Stimulated activated CD8-positive, alpha-beta memory T cell treated with anti-CD3 and anti-CD28 coated beads, Interleukin-4, amount 100 ng/mL, for 1 hour (primary cell): ENCODE data around the gene VWA7.
"Not testable (repeated sequence)": the region's sequence is repeated elsewhere in the genome, so short reads cannot be mapped to it uniquely, and the experiment has no call there.

Experiments used
- DNase-seq, 2 donors: peaks; one replicate each; pipeline ENCODE4 v3.0.0-alpha.2; 2020; ENCODE audit warnings: low read depth in 2 of 2, low spot score in 1 of 2

VWA7 gene

DNA sequence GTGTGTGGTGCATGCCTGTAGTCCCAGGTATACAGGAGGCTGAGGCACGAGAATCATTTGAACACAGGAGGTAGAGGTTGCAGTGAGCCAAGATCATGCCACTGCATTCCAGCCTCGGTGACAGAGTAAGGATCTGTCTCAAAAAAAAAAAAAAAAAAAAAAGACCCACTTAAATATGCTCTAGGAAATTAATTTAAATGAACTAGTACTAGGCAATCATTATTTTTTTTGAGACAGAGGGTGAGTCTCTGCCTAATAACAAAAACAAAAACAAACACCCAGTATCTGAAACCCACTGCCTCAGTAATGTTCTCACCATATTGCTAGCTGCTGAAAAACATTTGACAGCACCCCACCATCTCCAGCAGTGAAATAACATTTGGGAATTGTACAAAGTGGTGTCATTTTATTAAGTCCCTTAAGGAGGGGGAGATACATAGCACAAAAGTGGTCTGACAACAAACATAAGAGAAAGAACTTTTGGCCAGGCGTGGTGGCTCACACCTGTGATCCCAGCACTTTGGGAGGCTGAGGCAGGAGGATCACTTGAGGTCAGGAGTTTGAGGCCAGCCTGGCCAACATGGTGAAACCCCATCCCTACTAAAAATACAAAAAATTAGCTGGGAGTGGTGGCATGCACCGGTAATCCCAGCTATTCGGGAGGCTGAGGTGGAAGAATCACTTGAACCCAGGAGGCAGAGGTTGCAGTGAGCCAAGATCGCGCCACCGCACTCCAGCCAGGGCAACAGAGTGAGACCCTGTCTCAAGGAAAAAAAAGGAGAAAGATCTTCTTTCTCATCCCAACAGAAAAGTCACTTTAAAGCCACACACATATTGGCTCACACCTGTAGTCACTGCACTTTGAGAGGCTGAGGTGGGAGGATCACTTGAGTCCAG is 24.2 kb upstream of the VWA7 start:
- not testable (repeated sequence) for DNase-seq

DNA sequence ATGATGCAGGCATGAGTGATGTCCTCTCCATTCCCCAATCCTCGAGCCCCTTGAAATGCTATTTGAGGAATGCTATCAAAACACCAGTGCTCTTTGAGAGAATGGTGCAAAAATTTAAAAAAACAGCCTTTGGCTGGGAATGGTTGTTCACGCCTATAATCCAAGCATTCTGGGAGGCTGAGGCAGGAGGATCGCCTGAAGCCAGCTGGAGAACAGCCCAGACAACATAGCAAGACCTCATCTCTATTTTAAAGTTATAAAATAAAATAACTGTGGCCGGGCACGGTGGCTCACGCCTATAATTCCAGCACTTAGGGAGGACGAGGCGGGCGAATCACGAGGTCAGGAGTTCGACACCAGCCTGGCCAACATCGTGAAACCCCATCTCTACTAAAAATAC is 22.7 kb upstream of the VWA7 start:
- no peak for DNase-seq

DNA sequence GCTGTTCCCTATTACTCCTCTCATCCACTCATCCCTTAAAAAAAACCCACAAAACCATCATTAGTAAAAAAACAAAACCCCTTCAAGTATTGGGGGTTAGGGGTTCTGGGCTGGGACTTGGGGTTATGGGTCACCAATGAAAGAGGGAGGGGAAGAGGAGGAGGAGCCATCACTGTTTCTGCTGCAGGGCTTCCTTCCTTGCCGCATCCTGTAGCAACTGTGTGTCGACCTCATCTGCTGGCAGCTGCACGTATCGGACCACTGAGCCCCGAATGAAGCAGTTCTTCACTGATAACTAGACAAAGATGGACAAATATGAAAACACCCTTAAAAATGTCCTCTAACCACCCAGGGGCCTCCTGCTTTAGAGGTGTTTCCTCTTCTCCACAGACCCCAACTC is 20.5 kb upstream of the VWA7 start:
- no peak for DNase-seq

DNA sequence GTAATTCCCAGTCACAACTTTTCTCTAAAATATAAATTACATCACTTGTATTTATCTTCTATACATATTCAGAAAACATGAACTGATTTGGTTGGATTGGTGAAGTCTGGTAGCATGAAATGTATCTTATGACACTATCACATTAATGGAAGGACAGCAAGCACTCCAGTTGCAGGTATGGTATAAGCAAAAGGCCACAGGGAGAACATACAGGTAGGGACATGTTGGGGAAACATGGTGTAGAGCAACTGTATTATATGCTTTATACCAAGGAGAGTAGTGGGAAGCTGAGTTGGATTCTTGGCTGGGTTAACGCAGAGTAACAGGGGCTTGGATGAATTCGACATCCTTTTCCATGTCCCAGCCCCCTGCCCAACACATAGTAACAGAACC is 19.9 kb upstream of the VWA7 start:
- DNase-seq = no peak

DNA sequence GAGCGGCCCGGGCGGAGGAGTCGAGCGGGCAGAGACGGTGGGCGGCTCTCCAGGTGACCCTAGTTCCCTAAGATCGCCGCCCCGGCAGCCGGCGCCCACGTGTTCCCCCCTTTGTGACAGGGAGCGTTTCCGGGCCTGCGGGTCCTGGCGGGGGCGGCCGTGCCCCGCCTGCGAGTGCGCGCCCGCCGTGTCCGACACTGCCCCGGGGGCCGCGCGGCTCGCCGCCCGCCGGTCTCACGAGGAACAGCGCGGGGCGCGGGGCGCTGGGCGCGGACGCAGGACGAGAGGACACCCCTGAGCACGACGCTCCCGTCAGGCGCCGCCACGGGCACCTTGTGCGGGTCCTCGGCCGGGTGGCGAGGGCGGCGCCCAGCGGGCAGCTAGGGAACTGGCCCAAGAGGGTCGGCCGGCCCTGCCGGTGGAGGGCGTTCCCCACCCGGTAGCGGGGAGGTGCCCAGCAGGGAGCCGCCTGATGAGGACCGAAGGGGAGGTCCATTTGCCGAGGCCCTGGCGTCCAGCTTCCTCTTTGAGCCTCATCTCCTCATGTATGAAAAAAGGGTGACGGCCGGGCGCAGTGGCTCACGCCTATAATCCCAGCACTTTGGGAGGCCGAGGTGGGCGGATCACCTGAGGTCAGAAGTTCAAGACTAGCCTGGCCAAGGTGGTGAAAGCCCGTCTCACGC is 18.6 kb upstream of the VWA7 start, which contains the start of gene VARS1:
TSS of gene VARS1 (minus strand) at position 137 of the 683 bp plus-strand sequence. CDS start 535 bp downstream, outside the sequence.
- DNase-seq = peak; percentile 54 to 72

DNA sequence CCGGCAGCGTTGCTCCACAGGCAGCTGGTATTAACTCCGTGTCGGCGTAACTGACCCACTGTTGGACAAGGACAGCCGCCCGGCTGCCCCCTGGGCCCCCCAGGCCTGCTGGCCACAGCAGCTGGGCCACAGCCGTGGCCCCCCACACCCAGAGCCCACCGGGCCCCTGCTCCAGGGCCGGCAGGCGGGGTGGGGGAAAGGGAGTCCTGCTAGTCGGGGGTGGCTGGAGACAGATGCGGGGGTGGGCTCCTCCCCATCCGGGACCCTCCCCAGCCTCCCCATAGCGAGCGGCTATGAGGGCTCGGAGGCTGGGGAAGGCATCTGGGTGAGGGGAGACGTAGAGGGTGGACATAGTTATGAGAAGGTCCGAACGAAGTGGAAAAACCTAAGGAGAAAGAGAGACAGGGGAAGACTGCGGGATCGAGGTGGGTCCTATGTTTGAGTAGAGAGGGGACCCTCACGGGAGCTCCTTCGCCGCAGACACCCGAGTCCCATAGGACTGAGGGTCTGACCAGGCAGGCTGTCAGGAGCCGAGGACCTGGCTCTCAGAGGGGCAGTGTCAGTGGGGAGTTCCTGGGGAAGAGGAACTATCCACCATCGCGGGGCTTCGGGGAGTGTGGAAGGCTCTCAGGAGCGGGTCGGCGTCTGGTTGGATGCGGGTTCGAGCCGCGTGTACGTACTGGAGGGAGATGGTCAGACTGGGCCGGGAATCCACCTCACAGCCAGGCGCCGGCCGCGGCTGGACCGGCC is 17.9 kb upstream of the VWA7 start:
- no peak for DNase-seq

DNA sequence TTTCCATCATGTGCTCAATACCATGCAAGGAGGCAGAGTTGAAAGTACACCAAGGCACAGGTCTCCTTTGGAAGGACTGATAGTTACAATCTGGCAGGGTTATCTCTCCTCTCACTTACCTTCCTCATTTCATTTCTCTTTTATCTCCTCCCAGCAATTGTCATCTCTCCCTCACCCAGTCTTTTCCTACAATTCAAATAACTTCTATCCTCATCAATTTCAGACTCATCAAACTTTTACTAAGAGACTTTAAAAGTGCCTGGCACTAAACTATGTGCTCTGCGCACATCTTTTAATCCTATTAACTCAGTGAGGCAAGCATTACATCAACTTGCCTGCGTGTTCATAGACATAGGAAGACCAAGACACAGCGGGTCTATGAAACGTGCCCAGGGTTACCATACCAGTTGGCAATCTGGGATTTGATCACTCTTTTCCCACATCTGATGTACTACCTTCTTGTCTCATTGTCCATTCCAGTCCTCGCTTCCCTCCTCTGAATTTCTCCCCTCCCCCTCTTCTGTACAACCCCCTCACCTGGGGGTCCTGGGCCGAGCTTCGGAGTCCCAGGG is 17.3 kb upstream of the VWA7 start:
- no peak for DNase-seq

DNA sequence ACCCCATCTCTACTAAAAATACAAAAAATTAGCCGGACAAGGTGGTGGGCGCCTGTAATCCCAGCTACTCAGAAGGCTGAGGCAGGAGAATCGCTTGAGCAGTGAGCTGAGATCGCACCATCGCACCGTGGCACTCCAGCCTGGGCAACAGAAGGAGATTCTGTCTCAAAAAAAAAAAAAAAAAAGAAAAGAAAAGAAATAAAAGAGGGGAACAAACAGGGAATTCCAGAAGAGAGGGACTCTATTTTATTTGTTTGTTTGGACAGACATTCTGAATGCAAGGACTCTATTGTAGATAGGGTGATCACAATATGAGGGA is 16.8 kb upstream of the VWA7 start:
- DNase-seq = not testable (repeated sequence)

DNA sequence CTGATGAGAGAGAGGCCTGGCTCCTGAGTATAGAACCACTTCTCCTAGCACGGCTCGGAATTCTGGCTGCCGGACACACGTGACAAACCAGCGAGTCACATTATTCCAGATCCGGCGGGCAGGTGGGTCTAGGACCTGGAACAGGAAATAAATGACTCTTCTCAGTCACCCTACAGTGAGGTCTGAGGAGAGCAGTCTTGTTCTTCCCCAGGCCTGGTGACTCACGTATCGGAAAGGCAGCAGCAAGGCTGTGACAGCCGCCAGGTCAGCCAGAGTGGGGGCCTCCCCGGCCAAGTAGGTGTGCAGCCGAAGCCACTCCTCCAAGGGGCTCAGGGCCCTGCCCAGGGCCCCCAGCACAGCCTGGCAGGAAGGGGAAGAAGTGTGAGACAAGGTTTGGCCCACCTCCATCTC is 15.6 kb upstream of the VWA7 start:
- no peak for DNase-seq

DNA sequence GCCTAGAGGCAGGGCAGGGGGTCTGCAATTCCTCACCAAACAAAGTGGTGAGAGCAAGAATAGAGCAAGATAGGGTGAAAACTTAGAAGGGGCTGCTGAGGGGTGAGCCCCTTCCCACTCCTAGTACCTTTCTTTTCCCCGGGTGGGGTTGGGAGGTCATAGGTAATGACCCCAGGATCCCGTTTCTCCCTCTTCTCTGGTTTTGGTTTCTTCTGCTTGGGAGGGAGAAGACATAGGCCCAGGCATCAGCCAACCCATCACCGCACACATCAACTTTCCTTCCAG is 14.9 kb upstream of the VWA7 start:
- DNase-seq = no peak

DNA sequence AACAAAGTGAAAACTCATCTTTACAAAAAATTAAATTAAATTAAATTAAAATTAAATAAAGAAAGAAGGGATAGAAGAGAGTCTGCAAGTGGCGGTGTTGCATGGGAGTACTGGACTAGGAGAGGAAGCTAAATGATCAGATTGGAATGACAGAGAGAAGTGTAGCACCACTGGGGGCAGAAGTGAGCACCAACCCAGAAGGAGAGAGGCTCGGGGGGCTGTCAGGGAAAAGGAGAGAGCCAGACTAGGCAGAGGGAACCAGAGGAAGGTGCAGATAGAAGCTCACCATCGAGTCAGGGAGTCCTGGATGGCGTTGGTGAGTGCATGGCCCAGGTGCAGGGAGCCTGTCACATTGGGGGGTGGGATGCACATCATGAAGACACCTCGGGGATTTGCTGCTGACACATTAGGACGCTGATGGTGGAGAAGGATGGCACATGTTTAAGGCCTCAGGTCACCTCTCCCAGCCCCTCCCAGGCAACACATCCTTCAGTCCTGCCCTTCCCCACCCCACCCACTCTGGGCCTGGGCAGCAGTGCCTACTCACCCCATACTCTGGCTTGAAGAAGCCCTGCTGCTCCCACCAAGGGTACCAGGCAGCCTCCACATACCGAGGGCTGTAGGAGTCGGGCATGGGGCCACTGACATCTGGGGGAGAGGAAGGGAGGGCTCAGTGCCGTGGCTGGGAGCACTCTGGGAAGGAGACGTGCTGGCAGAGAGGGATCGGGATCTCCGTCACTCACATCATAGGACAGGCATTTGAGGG is 14.4 kb upstream of the VWA7 start:
- no peak for DNase-seq

DNA sequence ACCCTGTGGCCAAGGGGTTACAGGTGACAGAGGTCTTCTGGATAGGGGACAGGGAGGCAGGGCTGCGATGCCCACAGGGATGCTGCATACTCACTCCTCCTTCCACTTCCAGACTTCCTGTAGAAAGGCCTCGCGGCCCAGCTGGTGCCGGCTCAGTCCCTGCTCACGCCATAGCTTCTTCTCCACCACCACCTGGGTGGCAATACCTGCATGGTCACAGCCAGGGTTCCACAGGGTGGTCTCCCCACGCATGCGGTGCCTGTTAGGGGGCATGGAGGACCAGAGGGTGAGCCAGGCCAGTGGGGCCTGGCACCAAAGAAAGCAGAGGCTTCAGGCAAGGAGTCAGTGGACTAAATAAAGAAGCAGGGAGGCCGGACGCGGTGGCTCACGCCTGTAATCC is 8.3 kb upstream of the VWA7 start:
- DNase-seq = no peak

DNA sequence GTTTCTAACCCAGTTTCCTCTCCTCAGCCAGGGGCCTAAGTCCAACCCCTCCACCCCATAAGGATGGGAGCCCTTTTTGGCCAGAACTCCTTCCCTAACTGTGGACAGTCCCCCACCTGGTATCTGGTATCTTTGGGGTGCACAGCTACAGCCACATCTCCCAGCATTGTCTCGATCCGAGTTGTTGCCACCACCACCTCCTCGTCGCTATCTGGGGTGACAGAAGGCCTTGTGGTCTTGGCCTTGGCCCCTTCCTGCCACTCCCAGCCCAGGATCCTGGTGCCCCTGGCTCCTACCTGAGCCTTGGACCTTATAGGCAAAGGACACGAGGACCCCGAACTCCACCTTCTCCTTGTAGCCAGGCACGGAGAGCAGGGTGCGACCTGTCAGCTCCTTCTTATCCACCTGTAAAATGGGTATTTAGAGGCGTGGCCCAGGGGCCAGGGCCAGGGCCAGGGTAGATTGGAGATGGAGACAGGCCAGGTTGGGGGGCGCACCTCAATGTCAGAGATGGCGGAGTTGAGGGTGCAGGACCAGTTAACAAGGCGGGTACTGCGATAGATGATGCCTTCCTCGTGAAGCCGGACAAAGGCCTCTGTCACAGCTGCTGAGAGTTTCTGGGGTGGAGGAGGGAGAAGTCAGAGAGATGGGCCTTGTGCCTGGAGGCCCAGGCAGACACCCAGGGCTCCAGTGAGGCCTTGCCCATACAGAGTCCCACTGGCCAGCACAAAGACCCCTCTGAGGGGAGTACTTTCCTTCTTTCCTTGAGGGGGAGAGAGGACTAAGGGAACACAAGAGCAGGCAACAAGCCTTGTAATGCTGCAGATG is 7.2 kb upstream of the VWA7 start:
- DNase-seq = no peak

DNA sequence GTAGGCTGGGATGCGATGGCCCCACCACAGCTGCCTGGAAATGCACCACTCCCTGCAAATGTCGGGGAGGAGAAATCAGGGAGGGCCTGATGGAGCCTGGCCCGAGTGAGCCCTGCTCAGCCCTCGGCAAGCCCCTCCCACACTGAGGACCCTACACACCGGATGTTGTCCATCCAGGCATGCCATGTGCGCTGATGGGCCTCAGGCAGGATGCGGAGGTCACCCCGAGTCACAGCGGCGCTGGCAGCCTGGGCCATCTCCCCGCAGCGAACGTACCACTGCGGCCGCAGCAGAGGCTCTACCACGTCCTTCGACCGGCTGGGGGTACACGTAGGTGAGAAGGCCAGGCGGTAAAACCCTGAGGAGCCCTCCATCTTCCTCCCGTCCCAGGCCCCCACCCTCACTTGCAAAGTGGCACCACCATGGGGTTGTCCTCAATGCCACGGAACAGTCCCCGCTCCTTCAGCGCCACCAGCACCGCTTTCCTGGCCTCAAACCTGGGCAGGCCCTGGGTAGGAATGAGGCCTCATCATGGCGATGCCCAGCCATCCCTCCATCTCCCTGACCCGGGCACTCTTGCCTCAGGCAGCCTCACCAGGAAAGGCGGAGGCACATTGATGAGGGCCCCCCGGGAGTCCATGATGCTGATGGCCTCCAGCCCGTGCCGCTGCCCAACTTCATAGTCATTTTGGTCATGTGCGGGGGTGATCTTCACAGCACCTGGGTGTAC is 5.2 kb upstream of the VWA7 start:
- no peak for DNase-seq

DNA sequence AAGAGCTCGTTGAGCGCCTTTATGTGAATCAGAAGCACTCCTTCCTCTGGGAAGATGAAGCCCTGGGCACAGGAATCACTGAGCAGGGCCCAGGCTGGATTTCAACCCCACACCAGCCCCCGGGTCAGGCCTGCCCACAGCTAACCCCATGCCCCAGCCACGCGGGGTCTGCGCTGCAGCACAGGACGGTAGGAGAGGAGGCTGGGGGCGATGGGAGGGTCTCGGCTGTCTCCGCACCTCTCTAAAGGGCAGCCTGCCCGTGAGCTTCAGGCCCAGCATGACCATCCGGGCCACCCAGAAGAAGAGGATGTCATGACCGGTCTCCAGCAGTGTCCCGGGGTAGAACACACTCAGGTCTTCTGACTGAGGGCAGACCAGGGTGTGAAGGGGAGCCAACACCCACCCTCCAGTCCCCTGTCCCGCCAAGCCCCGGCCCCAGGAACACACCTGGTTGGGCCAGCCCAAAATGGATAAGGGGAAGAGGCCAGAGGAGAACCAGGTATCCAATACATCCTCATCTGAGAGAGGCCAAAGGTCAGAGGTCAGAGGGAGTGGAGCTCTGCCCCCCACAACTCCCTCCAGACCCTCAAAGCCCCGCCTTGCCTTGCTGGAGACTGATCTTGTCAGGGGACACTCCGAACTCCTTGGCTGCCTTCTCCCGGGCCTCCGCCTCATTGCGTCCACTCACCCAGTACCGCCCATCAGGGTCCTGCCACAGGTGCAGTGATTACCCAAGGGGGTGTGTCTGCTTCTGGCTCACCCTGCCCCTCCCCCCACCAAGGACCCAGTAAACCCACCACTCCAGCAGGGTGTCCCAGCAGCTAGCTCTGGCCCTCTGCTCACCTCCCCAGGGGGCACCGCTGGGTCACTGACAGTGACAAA is 4.4 kb upstream of the VWA7 start:
- DNase-seq = no peak

DNA sequence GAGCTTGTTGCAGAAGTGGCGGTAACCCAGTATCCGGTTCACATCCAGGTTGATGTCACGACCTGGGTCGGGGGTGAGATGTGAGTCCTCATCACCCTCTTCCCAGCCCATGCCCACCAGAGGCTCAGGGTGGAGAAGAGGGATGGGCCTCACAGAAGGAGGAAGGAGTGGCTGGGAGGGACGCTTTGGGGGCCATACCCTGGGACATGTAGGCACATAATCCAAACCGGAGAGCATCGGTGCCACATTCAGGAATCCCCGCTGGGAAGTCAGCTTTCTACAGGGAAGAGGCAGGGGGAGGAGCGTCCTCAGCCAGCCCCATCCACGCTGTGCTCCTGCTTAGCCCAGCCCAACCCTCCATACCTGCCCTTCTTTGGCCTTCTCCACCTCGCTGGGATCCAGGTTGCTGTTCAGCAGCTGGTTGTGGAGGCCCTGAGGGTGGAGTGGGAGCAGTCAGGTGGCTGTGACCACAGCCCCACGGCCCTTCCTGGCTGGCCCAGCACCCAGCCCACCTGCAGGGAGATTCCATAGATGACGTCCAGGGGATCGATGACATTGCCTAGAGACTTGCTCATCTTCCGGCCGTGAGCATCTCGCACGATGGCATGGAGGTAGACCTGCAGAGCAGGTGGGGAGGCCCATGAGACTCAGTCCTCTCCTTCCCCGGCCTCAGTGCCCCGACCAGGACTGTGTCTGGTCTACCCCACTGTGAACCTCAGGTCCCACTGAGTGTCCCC is 3.5 kb upstream of the VWA7 start:
- DNase-seq = no peak

DNA sequence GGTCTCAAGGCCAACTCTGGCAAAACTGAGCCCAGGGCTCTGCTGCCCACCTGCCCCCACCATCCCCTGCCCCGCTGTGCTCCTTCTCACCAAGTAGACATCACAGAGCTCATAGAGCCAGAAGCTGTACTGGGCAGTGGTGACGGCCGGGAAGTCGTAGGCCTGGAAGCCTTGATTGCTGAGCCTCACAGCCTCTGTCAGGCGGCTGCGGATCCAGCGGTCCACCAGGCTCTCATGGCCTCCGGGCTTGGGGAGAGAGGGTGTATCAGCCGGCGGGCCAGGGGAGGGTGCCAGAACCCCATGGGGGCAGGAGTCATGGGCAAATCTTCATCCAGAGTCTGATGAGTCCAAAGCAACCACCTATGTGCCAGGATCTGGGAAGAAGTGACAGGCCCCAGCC is 2.8 kb upstream of the VWA7 start:
- no peak for DNase-seq
